WTC11 (cell line): ENCODE data around the gene ANO9. TPM values are rescaled to one million over a fixed set of nuclear protein-coding genes. Genes with fewer than 3 reads are reported as not detected.

Experiments used
- ATAC-seq: fragments of 200-7000 bp; cut with Tn5 transposase; 2 replicates; pipeline ENCODE4 v1.10.0; 2021; ENCODE audit warnings: mild to moderate bottlenecking, moderate library complexity
- CTCF ChIA-PET: fragments of 300-600 bp; sonication (Branson Sonifier 250); formaldehyde crosslinking; loops from one replicate; lab custom pipeline; 2021; ENCODE audit warnings: antibody characterized with exemption; lab: Charles Lee
- POLR2A ChIA-PET: fragments of 350-600 bp; sonication (Branson Sonifier 250); formaldehyde crosslinking; loops from one replicate; lab custom pipeline; 2021; ENCODE audit warnings: antibody characterized with exemption; lab: Charles Lee
- DNase-seq: peaks from one replicate; pipeline ENCODE4 v3.0.0; 2021; ENCODE audit warnings: low spot score
- H3K27ac Mint-ChIP-seq: 2 replicates; pipeline ENCODE4 v1.8.0; 2021; ENCODE audit warnings: mixed read lengths
- H3K27me3 Mint-ChIP-seq: 2 replicates; pipeline ENCODE4 v1.8.0; 2021; ENCODE audit warnings: low read depth, mild to moderate bottlenecking, moderate library complexity, mixed read lengths
- H3K36me3 Mint-ChIP-seq: 2 replicates; pipeline ENCODE4 v1.8.0; 2021; ENCODE audit warnings: mixed read lengths
- H3K4me1 Mint-ChIP-seq: 2 replicates; pipeline ENCODE4 v1.8.0; 2022; ENCODE audit warnings: mixed read lengths
- H3K4me3 Mint-ChIP-seq: 2 replicates; pipeline ENCODE4 v1.8.0; 2021; ENCODE audit warnings: mild to moderate bottlenecking, moderate library complexity, mixed read lengths
- H3K9me3 Mint-ChIP-seq: 2 replicates; pipeline ENCODE4 v1.8.0; 2021; ENCODE audit warnings: mixed read lengths
- AFF4 ChIP-seq: sonication (generic); formaldehyde crosslinking; IDR thresholded peaks from 2 replicates; pipeline ENCODE4 v1.8.1; 2023; ENCODE audit warnings: mild to moderate bottlenecking, missing genetic modification reagents, borderline replicate concordance
- ATF6 ChIP-seq: sonication (generic); formaldehyde crosslinking; IDR thresholded peaks from 2 replicates; pipeline ENCODE4 v1.8.1; 2023; ENCODE audit warnings: mild to moderate bottlenecking, missing genetic modification reagents
- CBFB ChIP-seq: sonication (generic); formaldehyde crosslinking; IDR thresholded peaks from 2 replicates; pipeline ENCODE4 v1.8.1; 2022; ENCODE audit warnings: mild to moderate bottlenecking, low read depth, missing genetic modification reagents
- CDX4 ChIP-seq: fragments of 250-450 bp; sonication (Bioruptor Pico); IDR thresholded peaks from 2 replicates; pipeline ENCODE4 v1.9.0; 2021; ENCODE audit warnings: moderate library complexity, mild to moderate bottlenecking, inconsistent platforms, borderline replicate concordance
- CREM ChIP-seq: sonication (generic); formaldehyde crosslinking; IDR thresholded peaks from 2 replicates; pipeline ENCODE4 v1.8.1; 2022; ENCODE audit warnings: mild to moderate bottlenecking, missing genetic modification reagents, moderate library complexity
- ELF4 ChIP-seq: sonication (generic); formaldehyde crosslinking; IDR thresholded peaks from 2 replicates; pipeline ENCODE4 v1.8.1; 2022; ENCODE audit warnings: low read depth, mild to moderate bottlenecking, moderate library complexity, missing genetic modification reagents
- JAZF1 ChIP-seq: fragments of 250-450 bp; sonication (Bioruptor Pico); IDR thresholded peaks from 2 replicates; pipeline ENCODE4 v1.9.0; 2021; ENCODE audit warnings: moderate library complexity, mild to moderate bottlenecking, inconsistent platforms
- MXD4 ChIP-seq: fragments of 250-450 bp; sonication (Bioruptor Pico); IDR thresholded peaks from 2 replicates; pipeline ENCODE4 v1.8.0; 2021; ENCODE audit warnings: mild to moderate bottlenecking, moderate library complexity, borderline replicate concordance
- MYBL2 ChIP-seq: sonication (generic); formaldehyde crosslinking; IDR thresholded peaks from 2 replicates; pipeline ENCODE4 v1.8.1; 2023; ENCODE audit warnings: mild to moderate bottlenecking, moderate library complexity, missing genetic modification reagents
- RORB ChIP-seq: fragments of 250-450 bp; sonication (Bioruptor Pico); IDR thresholded peaks from 2 replicates; pipeline ENCODE4 v1.9.0; 2021; ENCODE audit warnings: mild to moderate bottlenecking
- SMAD4 ChIP-seq: sonication (generic); formaldehyde crosslinking; IDR thresholded peaks from 2 replicates; pipeline ENCODE4 v1.8.0; 2022; ENCODE audit warnings: mild to moderate bottlenecking, missing genetic modification reagents
- SOX15 ChIP-seq: fragments of 250-450 bp; sonication (Bioruptor Pico); IDR thresholded peaks from 2 replicates; pipeline ENCODE4 v1.9.0; 2021; ENCODE audit warnings: mild to moderate bottlenecking
- TP53 ChIP-seq: sonication (generic); formaldehyde crosslinking; IDR thresholded peaks from 2 replicates; pipeline ENCODE4 v1.8.1; 2023; ENCODE audit warnings: mild to moderate bottlenecking, missing genetic modification reagents
- USF2 ChIP-seq: sonication (generic); formaldehyde crosslinking; IDR thresholded peaks from 2 replicates; pipeline ENCODE4 v1.8.1; 2023; ENCODE audit warnings: mild to moderate bottlenecking, missing genetic modification reagents, moderate library complexity
- ZNF317 ChIP-seq: sonication (generic); formaldehyde crosslinking; IDR thresholded peaks from 2 replicates; pipeline ENCODE4 v1.8.1; 2023; ENCODE audit warnings: low read depth, mild to moderate bottlenecking, moderate library complexity, missing genetic modification reagents, borderline replicate concordance
- total RNA-seq: library from RNA; stranded (reverse); gene quantifications from 3 replicates; pipeline ENCODE4 v1.2.3, GENCODE V29; 2021
- TF ChIP-seq, protein P1 (sequence below): fragments of 250-450 bp; sonication (Bioruptor Pico); IDR thresholded peaks from 2 replicates; pipeline ENCODE4 v1.9.0; 2021; ENCODE audit warnings: mild to moderate bottlenecking, borderline replicate concordance
- TF ChIP-seq, protein P2 (sequence below): sonication (generic); formaldehyde crosslinking; IDR thresholded peaks from 2 replicates; pipeline ENCODE4 v1.8.0; 2023; ENCODE audit warnings: mild to moderate bottlenecking, missing genetic modification reagents
- TF ChIP-seq, protein P3 (sequence below): sonication (generic); formaldehyde crosslinking; IDR thresholded peaks from 2 replicates; pipeline ENCODE4 v1.8.1; 2022; ENCODE audit warnings: low read depth, mild to moderate bottlenecking, moderate library complexity, missing genetic modification reagents, borderline replicate concordance
- TF ChIP-seq, protein P4 (sequence below): sonication (generic); formaldehyde crosslinking; IDR thresholded peaks from 2 replicates; pipeline ENCODE4 v1.8.0; 2022; ENCODE audit warnings: mild to moderate bottlenecking, missing genetic modification reagents

The ANO9 gene
- total RNA-seq, 1 experiment from 2014 or later: 13.2 TPM

- TF ChIP-seq TP53 (CRISPR knock-in tag) (no peak), ZNF317 (CRISPR knock-in tag) (no peak), MXD4 (CRISPR knock-in tag) (no peak), CBFB (no peak), RORB (no peak), ELF4 (CRISPR knock-in tag) (no peak), CREM (CRISPR knock-in tag) (no peak), JAZF1 (CRISPR knock-in tag) (no peak), CDX4 (no peak), AFF4 (no peak), SMAD4 (no peak)
- TF ChIP-seq, protein P1, sequence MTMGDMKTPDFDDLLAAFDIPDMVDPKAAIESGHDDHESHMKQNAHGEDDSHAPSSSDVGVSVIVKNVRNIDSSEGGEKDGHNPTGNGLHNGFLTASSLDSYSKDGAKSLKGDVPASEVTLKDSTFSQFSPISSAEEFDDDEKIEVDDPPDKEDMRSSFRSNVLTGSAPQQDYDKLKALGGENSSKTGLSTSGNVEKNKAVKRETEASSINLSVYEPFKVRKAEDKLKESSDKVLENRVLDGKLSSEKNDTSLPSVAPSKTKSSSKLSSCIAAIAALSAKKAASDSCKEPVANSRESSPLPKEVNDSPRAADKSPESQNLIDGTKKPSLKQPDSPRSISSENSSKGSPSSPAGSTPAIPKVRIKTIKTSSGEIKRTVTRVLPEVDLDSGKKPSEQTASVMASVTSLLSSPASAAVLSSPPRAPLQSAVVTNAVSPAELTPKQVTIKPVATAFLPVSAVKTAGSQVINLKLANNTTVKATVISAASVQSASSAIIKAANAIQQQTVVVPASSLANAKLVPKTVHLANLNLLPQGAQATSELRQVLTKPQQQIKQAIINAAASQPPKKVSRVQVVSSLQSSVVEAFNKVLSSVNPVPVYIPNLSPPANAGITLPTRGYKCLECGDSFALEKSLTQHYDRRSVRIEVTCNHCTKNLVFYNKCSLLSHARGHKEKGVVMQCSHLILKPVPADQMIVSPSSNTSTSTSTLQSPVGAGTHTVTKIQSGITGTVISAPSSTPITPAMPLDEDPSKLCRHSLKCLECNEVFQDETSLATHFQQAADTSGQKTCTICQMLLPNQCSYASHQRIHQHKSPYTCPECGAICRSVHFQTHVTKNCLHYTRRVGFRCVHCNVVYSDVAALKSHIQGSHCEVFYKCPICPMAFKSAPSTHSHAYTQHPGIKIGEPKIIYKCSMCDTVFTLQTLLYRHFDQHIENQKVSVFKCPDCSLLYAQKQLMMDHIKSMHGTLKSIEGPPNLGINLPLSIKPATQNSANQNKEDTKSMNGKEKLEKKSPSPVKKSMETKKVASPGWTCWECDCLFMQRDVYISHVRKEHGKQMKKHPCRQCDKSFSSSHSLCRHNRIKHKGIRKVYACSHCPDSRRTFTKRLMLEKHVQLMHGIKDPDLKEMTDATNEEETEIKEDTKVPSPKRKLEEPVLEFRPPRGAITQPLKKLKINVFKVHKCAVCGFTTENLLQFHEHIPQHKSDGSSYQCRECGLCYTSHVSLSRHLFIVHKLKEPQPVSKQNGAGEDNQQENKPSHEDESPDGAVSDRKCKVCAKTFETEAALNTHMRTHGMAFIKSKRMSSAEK (CRISPR knock-in tag): no peak
Measured at GRCh38 chr11:472272-472671, 30.5 kb upstream of the ANO9 start (continued).

GRCh38 chr11:471468-472145 lies 29.8 kb upstream of the ANO9 start:
- H3K4me3 Mint-ChIP-seq: no peak overlapping the region
- H3K9me3 Mint-ChIP-seq: no peaks in the 10 kb centered on the region
- H3K36me3 Mint-ChIP-seq: peaks cover 3% of the 10 kb centered on the region; the same call in 1 of the 2 replicates
- ChIA-PET POLR2A (no interaction called here), CTCF (interaction anchor here (2.2 kb wide), 1 partner anchor 65 kb away, joined by 9 read pairs; no protein-coding TSS in a partner anchor)
- no peak for DNase-seq
- peaks cover 24% of the 10 kb centered on the region for H3K4me1 Mint-ChIP-seq
- no peak overlapping the region for H3K27ac Mint-ChIP-seq
- no peak for ATAC-seq
- H3K27me3 Mint-ChIP-seq: no peaks in the 10 kb centered on the region
- TF ChIP-seq, protein P2, sequence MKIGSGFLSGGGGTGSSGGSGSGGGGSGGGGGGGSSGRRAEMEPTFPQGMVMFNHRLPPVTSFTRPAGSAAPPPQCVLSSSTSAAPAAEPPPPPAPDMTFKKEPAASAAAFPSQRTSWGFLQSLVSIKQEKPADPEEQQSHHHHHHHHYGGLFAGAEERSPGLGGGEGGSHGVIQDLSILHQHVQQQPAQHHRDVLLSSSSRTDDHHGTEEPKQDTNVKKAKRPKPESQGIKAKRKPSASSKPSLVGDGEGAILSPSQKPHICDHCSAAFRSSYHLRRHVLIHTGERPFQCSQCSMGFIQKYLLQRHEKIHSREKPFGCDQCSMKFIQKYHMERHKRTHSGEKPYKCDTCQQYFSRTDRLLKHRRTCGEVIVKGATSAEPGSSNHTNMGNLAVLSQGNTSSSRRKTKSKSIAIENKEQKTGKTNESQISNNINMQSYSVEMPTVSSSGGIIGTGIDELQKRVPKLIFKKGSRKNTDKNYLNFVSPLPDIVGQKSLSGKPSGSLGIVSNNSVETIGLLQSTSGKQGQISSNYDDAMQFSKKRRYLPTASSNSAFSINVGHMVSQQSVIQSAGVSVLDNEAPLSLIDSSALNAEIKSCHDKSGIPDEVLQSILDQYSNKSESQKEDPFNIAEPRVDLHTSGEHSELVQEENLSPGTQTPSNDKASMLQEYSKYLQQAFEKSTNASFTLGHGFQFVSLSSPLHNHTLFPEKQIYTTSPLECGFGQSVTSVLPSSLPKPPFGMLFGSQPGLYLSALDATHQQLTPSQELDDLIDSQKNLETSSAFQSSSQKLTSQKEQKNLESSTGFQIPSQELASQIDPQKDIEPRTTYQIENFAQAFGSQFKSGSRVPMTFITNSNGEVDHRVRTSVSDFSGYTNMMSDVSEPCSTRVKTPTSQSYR (CRISPR knock-in tag): no peak
- TF ChIP-seq ATF6 (CRISPR knock-in tag): no peak
- TF ChIP-seq USF2 (CRISPR knock-in tag): no peak
- no peak for TF ChIP-seq CBFB
- TF ChIP-seq, protein P3, sequence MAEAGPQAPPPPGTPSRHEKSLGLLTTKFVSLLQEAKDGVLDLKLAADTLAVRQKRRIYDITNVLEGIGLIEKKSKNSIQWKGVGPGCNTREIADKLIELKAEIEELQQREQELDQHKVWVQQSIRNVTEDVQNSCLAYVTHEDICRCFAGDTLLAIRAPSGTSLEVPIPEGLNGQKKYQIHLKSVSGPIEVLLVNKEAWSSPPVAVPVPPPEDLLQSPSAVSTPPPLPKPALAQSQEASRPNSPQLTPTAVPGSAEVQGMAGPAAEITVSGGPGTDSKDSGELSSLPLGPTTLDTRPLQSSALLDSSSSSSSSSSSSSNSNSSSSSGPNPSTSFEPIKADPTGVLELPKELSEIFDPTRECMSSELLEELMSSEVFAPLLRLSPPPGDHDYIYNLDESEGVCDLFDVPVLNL (CRISPR knock-in tag): no peak
- TF ChIP-seq, protein P4, sequence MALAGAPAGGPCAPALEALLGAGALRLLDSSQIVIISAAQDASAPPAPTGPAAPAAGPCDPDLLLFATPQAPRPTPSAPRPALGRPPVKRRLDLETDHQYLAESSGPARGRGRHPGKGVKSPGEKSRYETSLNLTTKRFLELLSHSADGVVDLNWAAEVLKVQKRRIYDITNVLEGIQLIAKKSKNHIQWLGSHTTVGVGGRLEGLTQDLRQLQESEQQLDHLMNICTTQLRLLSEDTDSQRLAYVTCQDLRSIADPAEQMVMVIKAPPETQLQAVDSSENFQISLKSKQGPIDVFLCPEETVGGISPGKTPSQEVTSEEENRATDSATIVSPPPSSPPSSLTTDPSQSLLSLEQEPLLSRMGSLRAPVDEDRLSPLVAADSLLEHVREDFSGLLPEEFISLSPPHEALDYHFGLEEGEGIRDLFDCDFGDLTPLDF (CRISPR knock-in tag): no peak
- TF ChIP-seq CREM (CRISPR knock-in tag): no peak
- no peak for TF ChIP-seq SOX15 (CRISPR knock-in tag)
- no peak for TF ChIP-seq MYBL2
